ENCODE results near the gene WBP1L.

GRCh38 chr10:102800611-102801335, 57.0 kb downstream of the WBP1L start:
- TF ChIP-seq ZNF366 (tag by site-specific recombination; conservative IDR thresholded peaks at IDR 0.05): no peak
- no peak for TF ChIP-seq ZBTB44 (tag by site-specific recombination; IDR thresholded peaks at IDR 0.05)
- no peak for TF ChIP-seq ZBTB1 (tag by site-specific recombination; IDR thresholded peaks at IDR 0.05)
- TF ChIP-seq CTCF (tag by site-specific recombination; IDR thresholded peaks at IDR 0.05): no peak
- TF ChIP-seq ZNF623 (tag by site-specific recombination; IDR thresholded peaks at IDR 0.05): no peak
